Panc1 (cell line): ENCODE measurements around the gene MST1. TPM values are rescaled to one million over a fixed set of nuclear protein-coding genes. Genes with fewer than 3 reads are reported as not detected.

ENCODE experiments used
- ATAC-seq: fragments of 200-7000 bp; cut with Tn5 transposase; 2 replicates; pipeline ENCODE4 v1.9.1; 2020; ENCODE audit warnings: mild to moderate bottlenecking, moderate library complexity
- BruUV-seq: library from RNA; stranded (reverse); fragments of 400-500 nt; replicated peaks from 2 replicates; lab custom pipeline; 2021; lab: Mats Ljungman, UMichigan
- CTCF ChIA-PET: fragments of 300-600 bp; sonication (Branson Sonifier 250); formaldehyde crosslinking; loops from one replicate; lab custom pipeline; 2022; ENCODE audit warnings: antibody characterized with exemption; lab: Charles Lee
- POLR2A ChIA-PET: fragments of 300-600 bp; sonication (Branson Sonifier 250); formaldehyde crosslinking; loops from one replicate; lab custom pipeline; 2022; ENCODE audit warnings: antibody characterized with exemption; lab: Charles Lee
- DNase-seq: peaks from one replicate; pipeline ENCODE4 v3.0.0-alpha.2; 2010; ENCODE audit warnings: low read depth, low spot score
- H3K27ac ChIP-seq: 2 replicates; pipeline ENCODE4 v1.5.1; 2011; ENCODE audit warnings: mild to moderate bottlenecking, low read length, inconsistent platforms
- H3K27me3 ChIP-seq: fragments of 200-500 bp; sonication (Bioruptor generic); 2 replicates; pipeline ENCODE4 v1.6.0; 2014; ENCODE audit warnings: low read length, inconsistent platforms; ENCODE audit not compliant: control insufficient read depth, insufficient read depth
- H3K36me3 ChIP-seq: fragments of 200-500 bp; sonication (Bioruptor generic); 2 replicates; pipeline ENCODE4 v1.5.1; 2014; ENCODE audit warnings: inconsistent platforms, mild to moderate bottlenecking, low read length, moderate library complexity; ENCODE audit not compliant: control insufficient read depth, insufficient read depth
- H3K4me1 ChIP-seq: 2 replicates; pipeline ENCODE4 v1.5.1; 2011; ENCODE audit warnings: inconsistent platforms, mild to moderate bottlenecking, low read length, moderate library complexity; ENCODE audit not compliant: control insufficient read depth, insufficient read depth
- H3K4me3 ChIP-seq, 2 experiments: 2 replicates each; pipeline ENCODE4 v1.5.1; 2011 to 2012; ENCODE audit warnings: low read depth in 2 of 2, low read length in 2 of 2, mild to moderate bottlenecking in 2 of 2, inconsistent platforms in 1 of 2, moderate library complexity in 1 of 2
- H3K9me3 ChIP-seq: fragments of 200-500 bp; sonication (Bioruptor generic); 2 replicates; pipeline ENCODE4 v1.5.1; 2014; ENCODE audit warnings: low read depth, mild to moderate bottlenecking, inconsistent platforms, low read length, moderate library complexity; ENCODE audit not compliant: control insufficient read depth, insufficient read depth
- CTCF ChIP-seq: fragments of 450-650 bp; IDR thresholded peaks from 2 replicates; pipeline ENCODE4 v1.5.1; 2017; ENCODE audit warnings: mild to moderate bottlenecking
- POLR2AphosphoS5 ChIP-seq: IDR thresholded peaks from 2 replicates; pipeline ENCODE4 v1.6.1; 2012; ENCODE audit warnings: mild to moderate bottlenecking, low read depth, low read length, moderate library complexity
- SIN3A ChIP-seq: IDR thresholded peaks from 2 replicates; pipeline ENCODE4 v1.6.1; 2012; ENCODE audit warnings: low read depth, mild to moderate bottlenecking, low read length, moderate library complexity, borderline replicate concordance; ENCODE audit not compliant: insufficient read depth
- TCF7L2 ChIP-seq: IDR thresholded peaks from 2 replicates; pipeline ENCODE4 v1.6.1; 2011; ENCODE audit warnings: mild to moderate bottlenecking, low read depth, low read length, inconsistent platforms
- in situ Hi-C: cut with HindIII; loops from 2 replicates; pipeline ENCODE4 v1.10.0; 2016; ENCODE audit warnings: low sequenced_read_pairs, low pct_unique_long_range_greater_than_20kb
- intact Hi-C: fragments of 100-400 bp; cut with micrococcal nuclease; formaldehyde crosslinking; loops from one replicate; pipeline ENCODE4 v1.10.0; 2022; ENCODE audit not compliant: unreplicated experiment
- total RNA-seq: library from RNA; stranded (reverse); gene quantifications from one replicate; pipeline ENCODE4 v1.2.1, GENCODE V29; 2021; ENCODE audit not compliant: unreplicated experiment
- TF ChIP-seq, protein P1 (sequence below), 2 experiments: IDR thresholded peaks; 2 replicates each; pipeline ENCODE4 v1.6.1; 2011 to 2012; ENCODE audit warnings: low read depth in 2 of 2, control low read depth in 1 of 2, low read length in 1 of 2, mild to moderate bottlenecking in 1 of 2, moderate library complexity in 1 of 2; ENCODE audit not compliant: insufficient read depth in 1 of 2

MST1 gene
- total RNA-seq, 1 experiment from 2014 or later: 14.0 TPM

- CTCF ChIA-PET: no interaction called here
- no peaks in the 10 kb centered on the region for H3K27me3 ChIP-seq
- no peak for TF ChIP-seq CTCF
- no peak for TF ChIP-seq POLR2AphosphoS5
- TF ChIP-seq TCF7L2: no peak
- TF ChIP-seq, protein P1, sequence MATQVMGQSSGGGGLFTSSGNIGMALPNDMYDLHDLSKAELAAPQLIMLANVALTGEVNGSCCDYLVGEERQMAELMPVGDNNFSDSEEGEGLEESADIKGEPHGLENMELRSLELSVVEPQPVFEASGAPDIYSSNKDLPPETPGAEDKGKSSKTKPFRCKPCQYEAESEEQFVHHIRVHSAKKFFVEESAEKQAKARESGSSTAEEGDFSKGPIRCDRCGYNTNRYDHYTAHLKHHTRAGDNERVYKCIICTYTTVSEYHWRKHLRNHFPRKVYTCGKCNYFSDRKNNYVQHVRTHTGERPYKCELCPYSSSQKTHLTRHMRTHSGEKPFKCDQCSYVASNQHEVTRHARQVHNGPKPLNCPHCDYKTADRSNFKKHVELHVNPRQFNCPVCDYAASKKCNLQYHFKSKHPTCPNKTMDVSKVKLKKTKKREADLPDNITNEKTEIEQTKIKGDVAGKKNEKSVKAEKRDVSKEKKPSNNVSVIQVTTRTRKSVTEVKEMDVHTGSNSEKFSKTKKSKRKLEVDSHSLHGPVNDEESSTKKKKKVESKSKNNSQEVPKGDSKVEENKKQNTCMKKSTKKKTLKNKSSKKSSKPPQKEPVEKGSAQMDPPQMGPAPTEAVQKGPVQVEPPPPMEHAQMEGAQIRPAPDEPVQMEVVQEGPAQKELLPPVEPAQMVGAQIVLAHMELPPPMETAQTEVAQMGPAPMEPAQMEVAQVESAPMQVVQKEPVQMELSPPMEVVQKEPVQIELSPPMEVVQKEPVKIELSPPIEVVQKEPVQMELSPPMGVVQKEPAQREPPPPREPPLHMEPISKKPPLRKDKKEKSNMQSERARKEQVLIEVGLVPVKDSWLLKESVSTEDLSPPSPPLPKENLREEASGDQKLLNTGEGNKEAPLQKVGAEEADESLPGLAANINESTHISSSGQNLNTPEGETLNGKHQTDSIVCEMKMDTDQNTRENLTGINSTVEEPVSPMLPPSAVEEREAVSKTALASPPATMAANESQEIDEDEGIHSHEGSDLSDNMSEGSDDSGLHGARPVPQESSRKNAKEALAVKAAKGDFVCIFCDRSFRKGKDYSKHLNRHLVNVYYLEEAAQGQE (IDR thresholded peaks at IDR 0.05; ENCODE audit: insufficient read depth in 1 of 2, low read depth in 2 of 2, low read length in 1 of 2): no peak
- TF ChIP-seq SIN3A: no peak
- no peaks in the 10 kb centered on the region for H3K4me1 ChIP-seq
- no peak overlapping the region for H3K4me3 ChIP-seq
- POLR2A ChIA-PET: interaction anchor here (1.1 kb wide), 1 partner anchor 40 kb away, joined by 3 read pairs; no protein-coding TSS in a partner anchor
- no peak overlapping the region for H3K27ac ChIP-seq
- no peak for ATAC-seq
- no peaks in the 10 kb centered on the region for H3K9me3 ChIP-seq
- no TSS peak for BruUV-seq
- DNase-seq: no peak
- in situ Hi-C loops: no loop called here
- intact Hi-C loops: no loop called here
- H3K36me3 ChIP-seq: no peaks in the 10 kb centered on the region
These were observed 52.2 kb downstream of the MST1 start for GRCh38 chr3:49636883-49637609.

DNA sequence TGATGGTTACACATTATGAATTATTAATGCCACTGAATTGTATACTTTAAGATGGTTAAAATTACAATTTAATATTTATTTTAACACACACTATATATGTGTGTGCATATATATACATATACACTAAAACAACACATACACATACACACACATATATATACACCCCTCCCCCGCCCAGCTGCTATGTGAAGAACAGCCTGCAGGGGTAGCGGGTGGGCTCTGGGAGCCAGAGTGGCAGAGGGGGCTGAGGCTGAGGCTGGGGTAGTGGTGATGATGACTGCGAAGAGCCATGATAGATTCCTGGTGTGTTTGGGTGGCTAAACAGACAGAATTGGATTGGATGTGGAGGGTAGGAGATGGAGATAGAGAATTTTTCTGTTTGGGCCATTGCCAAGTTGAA, 54.5 kb downstream of the MST1 start:
- intact Hi-C loops: no loop called here
- H3K4me3 ChIP-seq: no peak overlapping the region
- DNase-seq (no peak), ATAC-seq (no peak)
- BruUV-seq: no TSS peak
- TF ChIP-seq SIN3A: no peak
- no peak for TF ChIP-seq CTCF
- TF ChIP-seq, protein P1 (IDR thresholded peaks at IDR 0.05; ENCODE audit: insufficient read depth in 1 of 2, low read depth in 2 of 2, low read length in 1 of 2): no peak
- TF ChIP-seq POLR2AphosphoS5: no peak
- no peaks in the 10 kb centered on the region for H3K9me3 ChIP-seq
- no peaks in the 10 kb centered on the region for H3K36me3 ChIP-seq
- ChIA-PET CTCF (no interaction called here), POLR2A (no interaction called here)
- H3K4me1 ChIP-seq: no peaks in the 10 kb centered on the region
- no peak overlapping the region for H3K27ac ChIP-seq
- in situ Hi-C loops: no loop called here
- H3K27me3 ChIP-seq: no peaks in the 10 kb centered on the region
